ENCODE measurements around the gene LACTB. TPM values are rescaled to one million over a fixed set of nuclear protein-coding genes. Genes with fewer than 3 reads are reported as not detected.

Gene LACTB
- total and polyA plus RNA-seq, 7 donors, result 7.2 to 32.4 (median 11.2) TPM

DNA sequence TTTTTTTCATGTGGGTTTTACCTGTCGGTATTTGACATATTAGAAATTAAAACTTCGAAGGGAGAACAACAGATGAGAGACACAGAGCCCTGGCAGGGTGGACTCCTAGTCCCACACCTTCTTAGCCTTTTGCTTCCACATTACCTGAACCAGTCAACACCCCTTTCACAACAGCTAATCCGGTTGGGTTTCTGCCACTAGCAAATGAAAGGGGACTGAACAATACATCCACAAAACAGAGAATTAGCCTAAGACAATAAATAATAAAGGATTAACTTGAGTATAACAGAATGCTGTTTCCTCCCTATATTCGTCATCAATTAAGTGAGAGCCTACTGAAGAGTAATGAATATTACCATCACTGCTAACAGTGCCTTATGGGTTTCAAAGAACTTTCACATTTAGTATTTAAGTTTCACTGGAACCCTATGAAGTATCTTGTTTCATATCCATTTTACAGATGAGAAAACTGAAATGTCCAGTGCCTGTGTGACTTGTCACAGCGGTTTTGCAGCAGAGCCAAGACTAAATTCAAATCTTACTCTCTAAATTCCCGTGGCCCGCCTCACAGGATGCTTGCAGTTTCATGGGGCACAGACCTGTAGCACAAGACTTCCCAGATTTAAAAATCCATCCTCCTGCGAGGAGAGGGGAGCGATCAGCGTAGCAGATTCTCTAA lies 66.7 kb downstream of the LACTB start:
- 39 to 42% methylated on average over 10 of the region's 10 CpGs for WGBS, 2 donors
- TF ChIP-seq, protein P1, sequence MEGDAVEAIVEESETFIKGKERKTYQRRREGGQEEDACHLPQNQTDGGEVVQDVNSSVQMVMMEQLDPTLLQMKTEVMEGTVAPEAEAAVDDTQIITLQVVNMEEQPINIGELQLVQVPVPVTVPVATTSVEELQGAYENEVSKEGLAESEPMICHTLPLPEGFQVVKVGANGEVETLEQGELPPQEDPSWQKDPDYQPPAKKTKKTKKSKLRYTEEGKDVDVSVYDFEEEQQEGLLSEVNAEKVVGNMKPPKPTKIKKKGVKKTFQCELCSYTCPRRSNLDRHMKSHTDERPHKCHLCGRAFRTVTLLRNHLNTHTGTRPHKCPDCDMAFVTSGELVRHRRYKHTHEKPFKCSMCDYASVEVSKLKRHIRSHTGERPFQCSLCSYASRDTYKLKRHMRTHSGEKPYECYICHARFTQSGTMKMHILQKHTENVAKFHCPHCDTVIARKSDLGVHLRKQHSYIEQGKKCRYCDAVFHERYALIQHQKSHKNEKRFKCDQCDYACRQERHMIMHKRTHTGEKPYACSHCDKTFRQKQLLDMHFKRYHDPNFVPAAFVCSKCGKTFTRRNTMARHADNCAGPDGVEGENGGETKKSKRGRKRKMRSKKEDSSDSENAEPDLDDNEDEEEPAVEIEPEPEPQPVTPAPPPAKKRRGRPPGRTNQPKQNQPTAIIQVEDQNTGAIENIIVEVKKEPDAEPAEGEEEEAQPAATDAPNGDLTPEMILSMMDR (IDR thresholded peaks at IDR 0.05), result no peak
- TF ChIP-seq POLR2A (IDR thresholded peaks at IDR 0.05) (no peak), POLR2AphosphoS5 (IDR thresholded peaks at IDR 0.05) (no peak)
- Histone ChIP-seq H3K9me3 (no peaks in the 10 kb centered on the region), H3K4me1 (peaks cover 0 to 27% (median 10%) of the 10 kb centered on the region in 4 donors), H3K27me3 (no peaks in the 10 kb centered on the region), H3K36me3 (no peaks in the 10 kb centered on the region), H3K4me3 (peak overlapping the region; percentile 43 to 89 (median 82)), H3K27ac (peak overlapping the region; percentile 85 to 91 (median 88))
- no peak for DNase-seq
- intact Hi-C loops (cut with DNase I), result no loop called here

DNA sequence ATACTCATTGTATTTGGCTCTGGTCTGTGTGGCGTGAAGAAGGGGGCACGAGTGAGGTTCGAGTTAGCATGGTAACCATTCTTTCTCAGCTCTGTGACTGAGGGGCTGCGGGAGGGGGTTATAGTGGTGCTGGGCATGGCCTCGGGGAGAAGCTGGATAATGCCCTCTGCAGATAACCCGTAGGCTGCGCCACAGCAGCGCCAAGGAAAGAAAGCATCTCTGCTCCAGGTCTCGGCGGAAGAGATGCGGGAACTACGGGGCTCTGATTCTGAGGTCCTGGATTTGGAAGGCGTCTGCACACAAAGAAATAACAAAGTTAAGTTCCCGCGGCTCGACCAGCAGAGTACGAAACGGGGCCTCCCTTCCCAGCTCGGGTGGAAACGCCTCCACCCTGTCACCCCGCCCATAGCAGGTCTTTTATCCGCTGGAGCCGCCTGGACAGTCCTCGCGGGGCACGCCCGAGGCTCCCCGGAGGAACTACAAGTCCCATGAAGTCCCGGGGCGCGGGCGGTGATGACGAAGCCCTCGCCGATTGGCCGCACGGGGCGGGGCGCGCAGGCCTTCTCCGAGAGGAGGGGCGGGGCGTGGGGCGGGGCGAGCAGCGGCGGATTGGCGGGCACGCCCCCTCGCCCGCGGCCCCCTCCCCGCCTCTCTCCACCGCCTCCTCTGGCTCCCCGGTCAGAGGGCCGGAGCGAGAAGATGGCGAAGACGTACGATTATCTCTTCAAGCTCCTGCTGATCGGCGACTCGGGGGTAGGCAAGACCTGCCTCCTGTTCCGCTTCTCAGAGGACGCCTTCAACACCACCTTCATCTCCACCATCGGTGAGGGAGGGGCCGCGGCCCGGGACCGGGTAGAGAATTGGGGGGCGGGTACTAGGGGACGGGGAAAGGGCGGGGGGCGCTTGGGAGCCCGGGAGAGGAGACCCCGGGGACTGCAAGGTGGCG lies 67.5 kb downstream of the LACTB start, which contains the start of gene RAB8B:
Gene RAB8B, plus strand, starts transcription at position 681 of the 946 bp plus-strand sequence. Its CDS starts 19 bp downstream, at position 700.
- Histone ChIP-seq H3K9me3 (no peaks in the 10 kb centered on the region), H3K4me3 (peak within 1 kb of the TSS; percentile 81 to 95 (median 86)), H3K36me3 (no peaks in the 10 kb centered on the region), H3K4me1 (peaks cover 0 to 35% (median 18%) of the 10 kb centered on the region in 4 donors), H3K27me3 (no peaks in the 10 kb centered on the region), H3K27ac (peak within 1 kb of the TSS; percentile 85 to 91 (median 88))
- DNase-seq, result peak; percentile 100
- TF ChIP-seq POLR2AphosphoS5 (IDR thresholded peaks at IDR 0.05) (peak; percentile 91 to 97 (median 96)), EP300 (IDR thresholded peaks at IDR 0.05) (no peak), POLR2A (IDR thresholded peaks at IDR 0.05) (peak; percentile 43 to 62)
- TF ChIP-seq, protein P1 (IDR thresholded peaks at IDR 0.05), result no peak
- intact Hi-C loops (cut with DNase I), result loop anchor here (1.0 kb wide), 1 partner anchor 32 kb away; the partner anchor contains the start of gene RPS27L
- 0 to 1% methylated on average over 77 of the region's 77 CpGs for WGBS, 2 donors

DNA sequence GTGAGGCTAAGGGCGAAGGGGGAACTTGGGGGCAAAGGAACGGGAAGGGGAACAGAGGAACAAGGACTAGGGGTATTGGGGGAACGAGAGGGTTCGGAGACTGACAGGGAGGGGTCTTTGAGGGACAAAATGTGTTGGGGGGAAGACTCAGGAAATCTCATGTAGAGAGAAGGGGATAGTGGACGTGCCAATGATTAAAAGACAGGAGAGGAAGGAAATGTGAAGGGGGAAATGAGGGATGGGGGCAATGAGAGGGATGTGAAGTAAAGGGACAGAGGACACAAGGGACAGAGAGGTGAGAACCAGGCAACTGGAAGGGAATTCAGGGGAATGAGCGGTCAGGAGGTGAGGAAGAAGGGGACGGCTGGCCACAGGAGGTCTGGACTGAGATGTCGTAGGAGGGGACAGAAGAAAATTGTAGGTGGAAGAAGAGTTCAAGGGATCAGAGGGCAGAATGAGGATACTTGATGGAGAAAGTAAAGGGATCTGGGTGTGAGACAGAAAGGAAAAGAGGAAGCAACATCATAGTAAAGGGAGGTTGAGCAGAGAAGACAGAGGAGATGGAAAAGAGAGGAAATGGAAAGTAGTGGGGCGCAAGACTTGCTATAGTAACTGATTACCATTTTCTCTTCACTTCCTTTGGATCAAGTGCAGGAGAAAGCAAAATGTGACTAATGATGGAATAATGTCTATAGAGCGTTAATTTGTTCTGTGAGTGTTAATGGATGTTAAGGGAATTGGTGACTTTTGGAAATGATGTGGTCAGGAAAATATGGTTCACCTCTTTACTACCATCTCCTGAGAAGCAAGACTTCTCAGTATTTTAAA lies 68.5 kb downstream of the LACTB start:
- no peaks in the 10 kb centered on the region for H3K27me3 ChIP-seq
- 10 to 16% methylated on average over 10 of the region's 10 CpGs for WGBS, 2 donors
- H3K36me3 ChIP-seq, result no peaks in the 10 kb centered on the region
- H3K4me1 ChIP-seq, result peaks cover 0 to 43% (median 26%) of the 10 kb centered on the region in 4 donors
- no peak for DNase-seq
- TF ChIP-seq EP300 (IDR thresholded peaks at IDR 0.05), result no peak
- TF ChIP-seq, protein P1 (IDR thresholded peaks at IDR 0.05), result no peak
- TF ChIP-seq POLR2A (IDR thresholded peaks at IDR 0.05), result no peak
- TF ChIP-seq POLR2AphosphoS5 (IDR thresholded peaks at IDR 0.05), result no peak
- H3K4me3 ChIP-seq, result peak overlapping the region; percentile 81 to 95 (median 86)
- H3K9me3 ChIP-seq, result no peaks in the 10 kb centered on the region
- intact Hi-C loops (cut with DNase I), result loop anchor here (1.0 to 2.0 kb wide), 2 partner anchors 33 to 87 kb away; partner anchors contain the start of genes APH1B and RPS27L
- peak overlapping the region; percentile 85 to 91 (median 88) for H3K27ac ChIP-seq
